ENCODE results near the gene FGF2. TPM values are rescaled to one million over a fixed set of nuclear protein-coding genes. Genes with fewer than 3 reads are reported as not detected.

Gene FGF2
- total RNA-seq, 1 experiment from 2014 or later: 4.1 TPM

DNA sequence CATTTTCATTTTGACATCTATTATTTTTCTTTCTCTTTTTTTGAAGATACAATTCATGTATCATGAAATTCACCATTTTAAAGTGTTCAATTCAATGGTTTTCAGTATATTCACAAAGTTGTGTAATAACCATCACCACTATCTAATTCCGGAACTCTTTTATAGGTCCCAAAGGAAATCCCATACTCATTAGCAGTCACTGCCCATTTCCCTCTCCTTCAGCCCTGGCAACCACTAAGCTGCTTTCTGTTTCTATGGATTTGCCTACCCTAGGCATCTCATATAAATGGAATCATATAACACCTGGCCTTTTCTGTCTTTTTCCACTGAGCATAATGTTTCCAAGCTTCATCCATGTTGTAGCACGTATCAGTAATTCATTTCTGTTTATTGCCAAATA lies 3.2 kb upstream of the FGF2 start:
- H4K20me1 ChIP-seq (ENCODE audit: low read length): no peaks in the 10 kb centered on the region
- intact Hi-C loops (cut with micrococcal nuclease): no loop called here
- no peaks in the 10 kb centered on the region for H3K9me3 ChIP-seq (ENCODE audit: low read length)
- ChIA-PET CTCF (no interaction called here), POLR2A (ENCODE audit: unreplicated experiment) (no interaction called here)
- no peak overlapping the region for H3K9ac ChIP-seq (ENCODE audit: low read length)
- no peak overlapping the region for H3K4me2 ChIP-seq (ENCODE audit: low read length)
- no peaks in the 10 kb centered on the region for H3K36me3 ChIP-seq (ENCODE audit: low read depth, low read length)
- H3F3A ChIP-seq (ENCODE audit: low read length, unreplicated experiment): no peaks in the 10 kb centered on the region
- peaks cover 5% of the 10 kb centered on the region for H3K4me1 ChIP-seq (ENCODE audit: insufficient read depth, low read length)
- H3K27me3 ChIP-seq (ENCODE audit: low read length): no peaks in the 10 kb centered on the region
- BruUV-seq (replicated peaks): no TSS peak
- no peak overlapping the region for H2AFZ ChIP-seq (ENCODE audit: low read length)
- TF ChIP-seq, protein P1, sequence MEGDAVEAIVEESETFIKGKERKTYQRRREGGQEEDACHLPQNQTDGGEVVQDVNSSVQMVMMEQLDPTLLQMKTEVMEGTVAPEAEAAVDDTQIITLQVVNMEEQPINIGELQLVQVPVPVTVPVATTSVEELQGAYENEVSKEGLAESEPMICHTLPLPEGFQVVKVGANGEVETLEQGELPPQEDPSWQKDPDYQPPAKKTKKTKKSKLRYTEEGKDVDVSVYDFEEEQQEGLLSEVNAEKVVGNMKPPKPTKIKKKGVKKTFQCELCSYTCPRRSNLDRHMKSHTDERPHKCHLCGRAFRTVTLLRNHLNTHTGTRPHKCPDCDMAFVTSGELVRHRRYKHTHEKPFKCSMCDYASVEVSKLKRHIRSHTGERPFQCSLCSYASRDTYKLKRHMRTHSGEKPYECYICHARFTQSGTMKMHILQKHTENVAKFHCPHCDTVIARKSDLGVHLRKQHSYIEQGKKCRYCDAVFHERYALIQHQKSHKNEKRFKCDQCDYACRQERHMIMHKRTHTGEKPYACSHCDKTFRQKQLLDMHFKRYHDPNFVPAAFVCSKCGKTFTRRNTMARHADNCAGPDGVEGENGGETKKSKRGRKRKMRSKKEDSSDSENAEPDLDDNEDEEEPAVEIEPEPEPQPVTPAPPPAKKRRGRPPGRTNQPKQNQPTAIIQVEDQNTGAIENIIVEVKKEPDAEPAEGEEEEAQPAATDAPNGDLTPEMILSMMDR (conservative IDR thresholded peaks at IDR 0.05; ENCODE audit: low read depth, low read length): no peak
- TF ChIP-seq EZH2phosphoT487 (IDR thresholded peaks at IDR 0.05; ENCODE audit: borderline replicate concordance, low read length): no peak
- TF ChIP-seq EZH2 (IDR thresholded peaks at IDR 0.05; ENCODE audit: low read length, unreplicated experiment): no peak
- H3K79me2 ChIP-seq (ENCODE audit: low read length): peaks cover 14% of the 10 kb centered on the region
- no peaks in the 10 kb centered on the region for H3K9me2 ChIP-seq (replicated peaks; ENCODE audit: low read length)
- no peak overlapping the region for H3K4me3 ChIP-seq (ENCODE audit: low read length)
- ATAC-seq (no peak), DNase-seq (no peak)
- no peak overlapping the region for H3K27ac ChIP-seq (ENCODE audit: low read length)

DNA sequence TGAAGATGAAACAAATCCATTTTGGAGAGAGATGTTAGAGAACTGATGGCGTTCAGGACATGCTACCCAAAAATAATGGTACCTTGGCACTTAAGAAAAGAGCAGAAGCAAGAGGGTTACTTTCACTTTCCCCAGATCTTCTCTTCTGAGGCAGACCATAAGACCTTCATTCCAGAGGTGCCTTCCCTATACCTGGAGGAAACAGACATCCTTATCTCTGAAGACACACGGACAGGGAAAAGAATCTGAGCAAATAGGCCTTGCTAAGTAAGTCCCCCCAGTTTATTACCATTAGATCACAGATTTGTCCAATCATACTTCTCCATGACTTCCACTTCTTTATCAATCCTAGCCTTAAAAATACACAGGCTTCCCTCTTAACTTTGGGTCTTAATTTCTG lies 2.0 kb upstream of the FGF2 start:
- BruUV-seq (replicated peaks): no TSS peak
- ChIA-PET POLR2A (ENCODE audit: unreplicated experiment) (no interaction called here), CTCF (no interaction called here)
- Histone ChIP-seq H3K4me2 (ENCODE audit: low read length) (peak overlapping the region; percentile 46; the same call in 1 of the 2 replicates), H2AFZ (ENCODE audit: low read length) (peak overlapping the region; percentile 53; the same call in 1 of the 2 replicates), H3K36me3 (ENCODE audit: low read depth, low read length) (no peaks in the 10 kb centered on the region), H3K9me3 (ENCODE audit: low read length) (no peaks in the 10 kb centered on the region), H3K27me3 (ENCODE audit: low read length) (no peaks in the 10 kb centered on the region), H3F3A (ENCODE audit: low read length, unreplicated experiment) (no peaks in the 10 kb centered on the region), H4K20me1 (ENCODE audit: low read length) (no peaks in the 10 kb centered on the region), H3K79me2 (ENCODE audit: low read length) (peaks cover 26% of the 10 kb centered on the region), H3K9me2 (replicated peaks; ENCODE audit: low read length) (no peaks in the 10 kb centered on the region), H3K4me1 (ENCODE audit: insufficient read depth, low read length) (peaks cover 13% of the 10 kb centered on the region), H3K27ac (ENCODE audit: low read length) (no peak overlapping the region), H3K9ac (ENCODE audit: low read length) (no peak overlapping the region), H3K4me3 (ENCODE audit: low read length) (no peak overlapping the region)
- DNase-seq (no peak), ATAC-seq (no peak)
- TF ChIP-seq, protein P1 (conservative IDR thresholded peaks at IDR 0.05; ENCODE audit: low read depth, low read length): no peak
- TF ChIP-seq EZH2 (IDR thresholded peaks at IDR 0.05; ENCODE audit: low read length, unreplicated experiment): no peak
- no peak for TF ChIP-seq EZH2phosphoT487 (IDR thresholded peaks at IDR 0.05; ENCODE audit: borderline replicate concordance, low read length)
- intact Hi-C loops (cut with micrococcal nuclease): loop anchor here (5.0 kb wide), 3 partner anchors 48 to 73 kb away; no protein-coding TSS in a partner anchor

DNA sequence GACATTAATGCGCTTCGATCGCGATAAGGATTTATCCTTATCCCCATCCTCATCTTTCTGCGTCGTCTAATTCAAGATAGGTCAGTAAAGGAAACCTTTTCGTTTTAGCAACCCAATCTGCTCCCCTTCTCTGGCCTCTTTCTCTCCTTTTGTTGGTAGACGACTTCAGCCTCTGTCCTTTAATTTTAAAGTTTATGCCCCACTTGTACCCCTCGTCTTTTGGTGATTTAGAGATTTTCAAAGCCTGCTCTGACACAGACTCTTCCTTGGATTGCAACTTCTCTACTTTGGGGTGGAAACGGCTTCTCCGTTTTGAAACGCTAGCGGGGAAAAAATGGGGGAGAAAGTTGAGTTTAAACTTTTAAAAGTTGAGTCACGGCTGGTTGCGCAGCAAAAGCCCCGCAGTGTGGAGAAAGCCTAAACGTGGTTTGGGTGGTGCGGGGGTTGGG lies 528 bp upstream of the FGF2 start:
- CTCF ChIA-PET: no interaction called here
- Histone ChIP-seq H3K4me2 (ENCODE audit: low read length) (no peak overlapping the region), H3K9me3 (ENCODE audit: low read length) (no peaks in the 10 kb centered on the region), H3K4me1 (ENCODE audit: insufficient read depth, low read length) (peaks cover 14% of the 10 kb centered on the region), H3K9me2 (replicated peaks; ENCODE audit: low read length) (no peaks in the 10 kb centered on the region), H3K36me3 (ENCODE audit: low read depth, low read length) (no peaks in the 10 kb centered on the region), H3K27ac (ENCODE audit: low read length) (no peak overlapping the region), H2AFZ (ENCODE audit: low read length) (no peak overlapping the region), H3K27me3 (ENCODE audit: low read length) (no peaks in the 10 kb centered on the region), H3F3A (ENCODE audit: low read length, unreplicated experiment) (no peaks in the 10 kb centered on the region), H4K20me1 (ENCODE audit: low read length) (no peaks in the 10 kb centered on the region), H3K9ac (ENCODE audit: low read length) (no peak overlapping the region), H3K4me3 (ENCODE audit: low read length) (no peak overlapping the region), H3K79me2 (ENCODE audit: low read length) (peaks cover 34% of the 10 kb centered on the region)
- intact Hi-C loops (cut with micrococcal nuclease): loop anchor here (5.0 kb wide), 3 partner anchors 46 to 71 kb away; no protein-coding TSS in a partner anchor
- no peak for DNase-seq
- BruUV-seq (replicated peaks): no TSS peak
- POLR2A ChIA-PET (ENCODE audit: unreplicated experiment): no interaction called here
- no peak for ATAC-seq
- TF ChIP-seq, protein P1 (conservative IDR thresholded peaks at IDR 0.05; ENCODE audit: low read depth, low read length): no peak
- TF ChIP-seq EZH2 (IDR thresholded peaks at IDR 0.05; ENCODE audit: low read length, unreplicated experiment): no peak
- no peak for TF ChIP-seq EZH2phosphoT487 (IDR thresholded peaks at IDR 0.05; ENCODE audit: borderline replicate concordance, low read length)
